ENCODE data around the gene MSTO1. TPM values are rescaled to one million over a fixed set of nuclear protein-coding genes. Genes with fewer than 3 reads are reported as not detected.
"Not testable (repeated sequence)": the region's sequence is repeated elsewhere in the genome, so short reads cannot be mapped to it uniquely, and the experiment has no call there.

Gene MSTO1
- polyA plus RNA-seq (2013, experiment 1 of 2; ENCODE audit: insufficient read length): 46.0 TPM
- polyA plus RNA-seq (2013, experiment 2 of 2; ENCODE audit: insufficient read length): 47.5 TPM

DNA sequence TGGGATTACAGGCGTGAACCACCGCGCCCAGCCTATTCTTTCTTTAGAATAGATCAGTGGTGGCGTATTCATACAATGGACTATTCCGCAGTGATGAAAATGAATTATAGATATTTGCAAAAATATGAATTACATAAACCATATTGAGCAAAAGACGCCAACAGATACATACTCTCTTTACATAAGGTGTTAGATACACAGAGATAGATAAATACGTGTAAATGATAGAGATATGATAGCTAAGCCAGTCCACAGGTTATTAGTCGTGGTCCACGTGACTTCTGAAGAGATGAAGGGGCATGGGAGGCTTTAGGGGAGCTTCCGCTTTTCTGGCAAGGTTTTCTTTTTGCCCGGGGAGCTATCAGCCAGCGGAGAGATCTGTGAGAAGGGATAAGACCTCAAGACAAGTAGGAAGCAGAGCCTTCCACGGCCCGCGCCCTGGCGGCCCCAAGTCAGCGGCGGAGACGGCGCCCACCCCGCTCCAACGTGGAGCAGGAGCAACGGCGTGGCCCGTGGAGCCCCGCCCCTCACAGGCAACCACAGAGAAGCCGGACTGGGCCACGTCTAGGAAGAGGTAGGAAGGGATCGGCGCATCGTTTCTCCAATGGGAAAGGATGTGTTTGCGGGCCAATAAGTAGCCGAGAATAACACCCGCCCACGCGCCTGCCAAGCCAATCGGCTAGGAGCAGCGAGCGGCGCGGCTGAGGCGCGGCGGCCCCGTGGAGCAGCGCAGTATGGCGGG is at the start of gene MSTO1:
Gene MSTO1, plus strand, starts transcription at position 704 of the 742 bp plus-strand sequence. Its CDS starts 31 bp downstream, at position 735.
- peak; percentile 98 for DNase-seq

DNA sequence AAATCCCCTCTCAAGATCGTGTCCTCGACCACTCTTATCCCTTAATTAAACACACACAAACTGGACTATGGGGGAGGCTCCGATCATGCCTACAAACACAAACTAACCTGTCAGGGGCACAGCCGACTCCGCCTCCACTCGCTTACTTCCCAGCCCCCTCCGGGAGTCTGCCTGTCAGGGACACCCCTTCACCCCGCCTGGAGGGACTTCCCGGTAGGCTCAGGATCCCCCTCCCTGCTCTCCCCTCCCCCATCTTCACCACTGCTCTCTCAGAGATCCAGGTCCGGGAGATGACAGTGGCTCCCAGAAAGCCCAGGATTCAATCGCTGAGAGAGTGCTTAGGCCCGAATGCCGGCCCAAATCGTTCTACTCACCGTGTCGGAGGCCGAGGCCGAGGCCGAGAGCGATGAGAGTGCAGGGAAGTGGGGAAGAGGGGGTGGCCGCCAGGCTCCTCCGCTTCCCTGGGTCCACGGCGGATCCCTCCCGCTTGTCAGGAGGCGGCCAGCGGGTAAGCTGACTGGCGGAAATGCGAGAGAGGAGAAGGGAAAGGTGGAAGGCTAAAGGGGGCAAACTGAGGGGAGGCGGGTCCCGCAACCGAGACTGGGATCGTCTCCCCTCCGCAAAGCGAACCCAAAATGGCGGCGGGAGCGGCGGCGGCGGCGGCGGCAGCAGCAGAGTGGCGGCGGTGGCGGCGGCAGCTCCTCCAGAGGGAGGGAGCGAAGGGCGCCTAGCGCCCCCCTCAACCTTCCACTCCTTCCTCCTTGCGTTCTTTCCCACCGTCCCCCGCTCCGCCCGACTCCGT is 48.0 kb upstream of the MSTO1 start:
- DNase-seq: not testable (repeated sequence)

DNA sequence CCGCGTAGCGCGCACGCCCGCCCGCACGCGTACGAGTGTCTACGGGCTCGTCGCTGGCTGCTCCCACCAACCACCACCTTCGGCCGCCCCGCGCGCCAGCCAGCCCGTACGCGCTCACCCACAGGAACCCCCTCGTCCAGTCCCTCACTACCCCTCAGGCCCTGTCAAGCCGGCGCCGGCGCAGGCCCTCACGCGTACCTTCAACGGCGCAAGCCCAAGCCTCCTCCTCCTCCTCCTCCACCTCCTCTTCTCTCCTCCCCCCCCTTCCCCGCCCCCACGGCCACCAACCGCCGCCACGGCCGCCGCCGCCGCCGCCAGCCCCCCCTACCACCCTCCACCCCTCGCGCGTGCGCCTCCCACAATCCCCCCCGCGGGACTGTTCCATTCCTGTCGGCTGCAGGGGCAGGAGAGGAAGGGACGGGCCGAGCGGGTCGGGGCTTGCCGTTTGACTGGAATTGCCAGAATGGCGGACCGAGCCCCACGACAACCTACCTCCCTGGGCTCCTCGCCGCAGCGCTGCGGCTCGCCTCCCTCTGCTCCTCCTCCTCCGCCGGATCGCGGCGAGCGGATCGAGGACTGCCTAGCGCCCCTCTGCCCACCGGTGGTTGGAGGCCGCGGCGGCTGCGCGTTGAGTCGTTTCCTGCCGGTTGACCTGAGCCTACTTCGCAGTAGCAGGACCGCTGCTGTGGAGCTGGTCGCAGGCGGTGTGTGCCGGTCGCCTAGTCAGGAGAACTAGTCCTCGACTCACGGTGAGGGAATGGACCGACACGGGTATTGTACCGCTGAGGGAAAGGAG is 47.2 kb upstream of the MSTO1 start, which contains the start of gene ASH1L:
Gene ASH1L, minus strand, starts transcription at position 223 of the 796 bp plus-strand sequence. CDS start 41,284 bp downstream, outside the sequence.
- peak; percentile 96 for DNase-seq

DNA sequence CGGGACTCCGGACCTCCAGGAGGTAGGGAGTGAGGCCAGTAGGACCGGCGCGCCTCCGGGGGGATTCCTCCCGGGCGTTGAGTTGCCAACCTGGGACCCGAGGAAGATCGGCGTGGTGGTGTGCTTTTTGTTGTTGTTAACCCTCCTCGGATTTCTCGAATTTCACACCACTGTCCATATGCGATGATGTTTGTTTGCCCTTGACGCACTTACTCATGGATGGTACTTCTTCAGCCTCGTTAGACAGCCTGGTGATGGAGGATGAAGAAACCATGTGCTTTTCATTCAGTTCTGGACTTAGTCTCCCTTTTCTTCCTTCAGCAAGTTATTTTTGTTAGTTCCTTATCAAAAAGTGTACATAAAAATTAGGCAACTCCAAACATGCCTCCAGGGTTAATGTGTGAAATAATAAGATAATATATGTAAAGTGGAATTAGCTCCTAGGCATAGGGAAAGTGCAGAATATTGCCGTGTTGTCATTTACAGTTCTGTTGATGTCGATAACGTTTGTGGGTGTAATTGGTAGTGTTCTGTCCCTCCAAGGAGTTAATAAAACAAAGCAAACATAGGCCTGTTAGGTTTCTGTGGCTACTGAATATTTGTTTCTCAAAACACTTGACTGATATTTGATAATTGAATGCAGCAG is 46.5 kb upstream of the MSTO1 start:
- DNase-seq: not testable (repeated sequence)

DNA sequence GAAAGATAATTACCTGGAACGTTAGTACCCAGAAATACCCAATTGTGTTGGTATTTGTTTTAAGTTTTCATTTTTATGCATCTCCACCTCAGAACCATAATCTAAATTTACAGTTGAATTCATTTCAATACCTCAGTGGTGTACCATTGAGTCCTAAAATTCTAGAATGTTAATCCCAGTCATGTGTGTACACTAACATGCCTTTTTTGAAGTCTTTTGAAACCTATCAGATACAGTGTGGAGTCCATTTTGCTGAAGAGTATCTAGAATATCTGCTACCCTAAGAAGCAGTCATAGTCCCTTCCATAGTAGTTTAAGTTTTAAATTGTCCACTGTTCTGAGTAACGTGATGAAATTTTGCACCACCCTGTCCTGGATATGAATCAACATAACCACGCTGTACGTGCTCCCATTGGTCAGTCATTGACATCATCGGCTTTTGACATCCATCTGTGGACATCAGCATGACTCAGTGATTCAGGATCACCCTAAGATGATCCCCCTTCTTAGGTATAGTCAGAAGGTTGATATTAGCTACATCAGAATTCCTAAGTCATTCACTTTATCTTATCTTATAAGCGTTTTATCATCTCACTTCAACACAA is 39.9 kb upstream of the MSTO1 start:
- DNase-seq: peak; percentile 12

DNA sequence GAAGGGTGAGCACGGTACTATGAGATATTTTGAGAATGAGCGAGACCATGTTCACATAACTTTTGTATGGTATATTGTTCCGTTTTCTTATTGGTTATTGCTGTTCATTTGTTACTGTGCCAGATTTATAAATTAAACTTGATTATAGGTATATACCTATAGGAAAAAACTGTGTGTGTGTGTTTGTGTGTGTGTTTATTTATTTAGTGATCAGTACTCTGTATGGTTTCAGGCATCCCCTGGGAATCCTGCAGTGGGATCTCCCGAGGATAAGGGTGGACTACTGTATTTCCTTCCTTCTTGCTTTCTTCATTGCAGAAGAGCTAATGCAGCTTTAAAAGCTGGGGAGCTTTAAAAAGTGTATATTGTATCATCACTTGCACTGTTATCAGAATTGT is 39.4 kb upstream of the MSTO1 start:
- no peak for DNase-seq

DNA sequence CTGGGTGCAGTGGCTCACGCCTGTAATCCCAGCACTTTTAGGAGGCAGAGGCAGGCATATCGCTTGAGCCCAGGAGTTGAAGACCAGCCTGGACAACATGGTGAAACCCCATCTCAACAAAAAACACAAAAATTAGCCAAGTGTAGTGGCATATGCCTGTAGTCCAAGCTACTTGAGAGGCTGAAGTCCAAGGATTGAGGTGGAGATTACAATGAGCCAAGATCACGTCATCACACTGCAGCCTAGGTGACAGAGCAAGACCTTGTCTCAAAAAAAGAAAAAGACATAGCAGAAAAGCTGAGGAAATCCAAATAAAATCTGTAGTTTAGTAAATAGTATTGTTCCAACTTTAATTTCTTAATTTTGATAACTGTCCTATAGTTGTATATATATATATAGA is 35.9 kb upstream of the MSTO1 start:
- no peak for DNase-seq

DNA sequence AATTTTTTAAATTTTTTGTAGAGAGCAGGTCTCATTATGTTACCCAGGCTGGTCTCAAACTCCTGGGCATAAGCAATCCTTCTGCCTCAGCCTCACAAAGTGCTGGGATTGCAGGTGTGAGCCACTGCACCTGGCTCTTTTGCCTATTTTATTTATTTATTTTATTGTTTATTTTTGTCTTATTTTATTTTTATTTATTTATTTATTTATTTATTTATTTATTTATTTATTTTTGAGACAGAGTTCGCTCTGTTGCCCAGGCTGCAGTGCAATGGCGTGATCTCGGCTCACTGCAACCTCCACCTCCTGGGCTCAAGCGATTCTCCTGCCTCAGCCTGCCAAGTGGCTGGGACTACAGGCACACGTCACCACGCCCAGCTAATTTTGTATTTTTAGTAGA is 34.4 kb upstream of the MSTO1 start:
- not testable (repeated sequence) for DNase-seq

DNA sequence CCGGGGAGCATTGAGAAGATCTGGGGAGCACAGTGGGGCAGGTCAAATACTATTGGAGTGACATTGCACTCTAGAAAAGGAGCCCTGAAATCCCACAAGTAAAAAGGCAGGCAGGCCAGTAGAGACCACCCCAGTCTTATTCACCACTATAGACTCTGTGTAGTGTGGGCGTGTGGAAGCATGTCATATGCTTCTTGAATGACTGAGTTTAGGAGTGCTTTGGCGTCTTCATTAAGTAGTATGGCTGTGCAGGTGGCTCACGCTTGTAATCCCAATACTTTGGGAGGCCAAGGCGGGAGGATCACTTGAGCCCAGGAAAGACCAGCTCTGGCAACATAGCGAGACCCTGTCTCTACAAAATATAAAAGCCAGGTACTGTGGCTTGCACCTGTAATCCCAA is 26.2 kb upstream of the MSTO1 start:
- DNase-seq: not testable (repeated sequence)

DNA sequence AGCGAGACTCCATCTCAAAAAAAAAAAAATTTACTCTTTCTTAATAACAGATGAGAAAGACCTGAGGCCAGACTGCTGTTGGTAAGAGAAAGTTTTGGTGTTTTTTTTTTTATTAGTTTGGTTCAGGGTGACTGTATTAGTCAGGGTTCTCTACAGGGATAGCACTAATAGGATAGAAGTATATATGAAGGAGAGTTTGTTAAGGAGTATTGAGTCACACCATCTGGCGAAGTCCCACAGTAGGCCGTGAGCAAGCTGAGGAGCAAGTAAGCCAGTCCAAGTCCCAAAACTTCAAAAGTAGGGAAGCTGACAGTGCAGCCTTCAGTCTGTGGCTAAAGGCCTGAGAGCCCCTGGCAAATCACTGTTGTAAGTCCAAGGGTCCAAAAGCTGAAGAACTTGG is 20.7 kb upstream of the MSTO1 start:
- DNase-seq: not testable (repeated sequence)

DNA sequence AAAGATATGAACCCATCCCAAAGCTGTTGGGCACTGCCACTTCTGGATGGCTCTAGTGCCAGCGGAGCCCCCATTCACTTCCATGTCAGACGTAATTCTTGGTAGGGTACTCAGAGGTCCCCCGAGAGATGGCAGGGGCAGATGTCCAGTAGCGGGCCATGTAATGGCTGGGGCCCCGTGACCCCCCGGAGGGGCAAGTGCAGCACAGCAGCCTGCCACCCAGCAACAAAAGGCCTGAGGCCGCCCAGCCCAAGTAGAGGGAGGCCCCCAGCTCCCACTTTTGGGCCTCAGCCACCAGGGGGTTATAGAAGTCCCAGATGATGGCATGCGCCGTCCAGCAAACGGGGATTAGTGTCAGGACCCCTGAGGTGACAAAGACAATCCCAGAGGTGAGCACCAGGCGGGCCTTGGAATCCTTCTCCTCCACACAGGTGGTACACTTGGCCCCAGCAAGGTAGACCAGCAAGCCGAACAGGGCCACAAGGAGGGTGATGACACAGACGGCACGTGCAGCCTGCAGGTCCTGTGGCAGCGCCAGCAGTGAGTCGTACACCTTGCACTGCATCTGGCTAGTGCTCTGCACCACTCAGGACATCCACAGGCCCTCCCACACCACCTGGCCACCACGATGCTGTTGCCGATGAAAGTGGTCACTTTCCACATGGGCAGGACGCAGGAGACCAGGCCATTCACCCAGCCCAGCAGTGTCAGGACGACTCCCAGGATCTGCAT is 19.3 kb upstream of the MSTO1 start:
- not testable (repeated sequence) for DNase-seq

DNA sequence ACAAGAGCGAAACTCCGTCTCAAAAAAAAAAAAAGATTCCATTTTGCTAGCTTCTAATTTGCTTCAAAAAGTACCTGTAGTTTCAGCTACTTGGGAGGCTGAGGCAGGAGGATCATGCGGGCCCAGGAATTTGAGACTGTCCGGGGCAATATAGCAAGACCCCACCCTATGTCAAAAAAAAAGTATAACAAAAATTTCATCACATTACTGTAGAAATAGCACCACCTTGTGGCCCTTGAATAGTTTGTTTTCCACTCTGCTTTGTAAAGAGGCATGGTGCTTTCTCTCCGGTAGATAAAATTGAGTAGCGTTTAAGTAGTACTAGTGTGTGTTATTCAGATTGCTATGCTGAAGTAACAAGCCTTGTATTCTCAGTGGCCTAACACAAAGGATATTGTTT is 18.2 kb upstream of the MSTO1 start:
- DNase-seq: peak; percentile 71

DNA sequence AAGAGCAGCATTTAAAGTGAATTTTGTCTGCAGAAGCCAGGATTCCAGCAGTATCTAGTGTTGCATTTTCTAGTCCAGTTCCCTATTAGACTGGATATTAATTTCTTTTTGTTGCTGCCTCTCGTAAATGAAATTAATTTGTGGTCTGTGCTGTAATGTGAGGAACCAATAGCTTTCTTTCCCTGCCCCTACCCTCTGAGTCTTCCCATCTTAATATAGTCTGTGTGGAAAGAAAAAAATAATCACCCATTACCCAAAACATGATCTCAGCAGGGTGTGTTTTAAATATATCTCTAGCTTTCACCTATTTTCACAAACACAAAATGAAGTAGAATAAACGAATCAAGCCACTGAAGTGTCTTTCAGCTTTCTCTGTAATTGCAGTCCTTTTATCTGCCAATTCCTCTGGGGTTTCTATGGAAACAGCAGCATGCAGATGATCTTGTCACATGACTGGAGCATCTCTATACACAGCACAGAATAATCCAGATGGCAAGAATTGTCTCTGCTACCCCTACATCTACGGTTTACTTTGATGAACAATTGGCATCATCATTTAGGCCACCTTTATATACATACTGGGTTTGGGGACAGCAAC is 14.0 kb upstream of the MSTO1 start:
- DNase-seq: not testable (repeated sequence)

DNA sequence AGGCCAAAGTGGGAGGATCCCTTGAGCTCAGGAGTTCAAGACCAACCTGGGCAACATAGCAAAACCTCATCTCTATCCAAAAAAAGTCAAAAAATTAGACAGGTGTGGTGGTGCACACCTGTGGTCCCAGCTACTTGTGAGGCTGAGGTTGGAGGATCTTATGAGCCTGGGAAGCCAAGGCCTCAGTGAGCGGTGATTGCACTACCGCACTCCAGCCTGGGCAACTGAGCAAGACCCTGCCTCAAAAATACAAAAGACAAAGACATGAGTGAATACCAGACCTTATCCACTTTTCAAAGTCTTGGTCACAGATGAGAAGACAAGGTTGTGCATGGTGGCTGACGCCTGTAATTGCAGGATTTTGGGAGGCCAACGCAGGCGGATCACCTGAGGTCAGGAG is 13.2 kb upstream of the MSTO1 start:
- no peak for DNase-seq

DNA sequence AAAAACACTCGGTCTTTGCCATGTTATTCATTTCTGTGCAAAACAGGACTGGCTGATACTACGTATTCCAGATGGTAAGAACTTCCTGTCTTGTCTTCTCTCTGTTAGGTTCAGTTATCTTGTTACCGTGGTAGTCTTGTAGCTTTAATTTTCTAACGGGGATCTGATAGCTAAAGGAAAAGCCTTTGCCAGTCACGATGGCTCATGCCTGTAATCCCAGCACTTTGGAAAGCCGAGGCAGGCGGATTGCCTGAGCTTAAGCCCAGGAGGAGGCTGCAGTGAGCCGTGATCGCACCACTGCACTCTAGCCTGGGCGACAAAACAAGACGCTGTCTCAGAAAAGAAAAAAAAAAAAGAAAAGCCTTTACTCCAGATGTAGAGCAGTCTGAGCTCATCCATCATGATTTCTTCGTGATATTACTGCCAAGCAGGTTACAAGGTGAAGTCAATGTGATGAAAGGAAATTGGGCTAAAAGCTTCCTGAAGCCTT is 11.1 kb upstream of the MSTO1 start:
- DNase-seq: peak; percentile 37

DNA sequence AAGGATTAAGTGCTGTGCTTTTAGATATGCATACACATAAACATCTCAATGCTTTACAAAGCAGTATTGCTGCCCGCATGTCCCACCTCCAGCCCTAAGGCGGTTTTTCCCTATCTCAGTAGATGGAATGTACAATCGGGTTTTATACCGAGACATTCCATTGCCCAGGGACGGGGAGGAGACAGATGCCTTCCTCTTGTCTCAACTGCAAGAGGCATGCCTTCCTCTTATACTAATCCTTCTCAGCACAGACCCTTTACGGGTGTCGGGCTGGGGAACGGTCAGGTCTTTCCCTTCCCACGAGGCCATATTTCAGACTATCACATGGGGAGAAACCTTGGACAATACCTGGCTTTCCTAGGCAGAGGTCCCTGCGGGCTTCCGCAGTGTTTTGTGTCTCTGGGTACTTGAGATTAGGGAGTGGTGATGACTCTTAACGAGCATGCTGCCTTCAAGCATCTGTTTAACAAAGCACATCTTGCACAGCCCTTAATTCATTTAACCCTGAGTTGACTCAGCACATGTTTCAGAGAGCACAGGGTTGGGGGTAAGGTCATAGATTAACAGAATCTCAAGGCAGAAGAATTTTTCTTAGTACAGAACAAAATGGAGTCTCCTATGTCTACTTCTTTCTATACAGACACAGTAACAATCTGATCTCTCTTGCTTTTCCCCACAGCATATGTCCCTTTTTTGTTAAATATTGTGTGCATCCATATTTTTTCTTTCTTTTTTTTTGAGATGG is 10.0 kb upstream of the MSTO1 start:
- DNase-seq: not testable (repeated sequence)

DNA sequence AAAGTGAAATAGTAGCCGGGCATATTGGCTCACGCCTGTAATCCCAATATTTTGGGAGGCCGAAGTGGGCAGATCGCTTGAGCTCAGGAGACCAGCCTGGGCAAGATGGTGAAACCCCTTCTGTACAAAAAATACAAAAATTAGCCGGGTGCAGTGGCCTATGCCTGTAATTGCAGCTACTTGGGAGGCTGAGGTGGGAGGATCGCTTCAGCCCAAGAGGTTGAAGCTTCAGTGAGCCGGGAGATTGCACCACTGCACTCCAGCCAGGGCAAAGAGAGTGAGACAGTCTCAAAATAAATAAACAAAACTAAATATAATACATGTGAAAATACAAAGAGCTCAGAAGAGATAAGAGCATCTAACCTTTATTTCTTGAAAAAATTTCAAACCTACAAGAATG is 2.3 kb upstream of the MSTO1 start:
- no peak for DNase-seq

DNA sequence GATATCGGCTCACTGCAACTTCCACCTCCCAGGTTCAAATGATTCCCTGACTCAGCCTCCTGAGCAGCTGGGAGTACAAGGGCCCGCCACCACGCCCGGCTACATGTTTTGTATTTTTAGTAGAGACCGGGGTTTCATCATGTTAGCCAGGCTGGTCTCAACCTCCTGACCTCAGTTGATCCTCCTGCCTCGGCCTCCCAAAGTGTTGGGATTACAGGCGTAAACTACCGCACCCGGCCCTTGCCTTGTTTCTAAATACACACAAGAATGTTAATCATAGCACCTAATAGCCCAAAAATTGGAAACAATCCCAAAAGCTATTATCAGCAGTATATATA is 1.2 kb upstream of the MSTO1 start:
- DNase-seq: no peak

DNA sequence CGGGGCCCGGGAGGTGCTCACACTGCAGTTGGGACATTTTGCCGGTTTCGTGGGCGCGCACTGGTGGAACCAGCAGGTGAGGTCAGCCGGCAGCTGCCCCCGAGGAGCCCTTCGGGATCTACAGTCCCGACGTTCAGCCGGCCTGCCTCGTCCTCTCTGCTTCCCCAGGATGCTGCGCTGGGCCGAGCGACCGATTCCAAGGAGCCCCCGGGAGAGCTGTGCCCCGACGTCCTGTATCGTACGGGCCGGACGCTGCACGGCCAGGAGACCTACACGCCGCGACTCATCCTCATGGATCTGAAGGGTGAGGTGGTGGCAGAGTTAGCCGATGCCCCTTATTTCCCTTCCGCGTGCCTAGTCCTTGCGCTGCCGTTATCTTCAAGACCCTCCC is 234 bp downstream of the MSTO1 start:
- DNase-seq: not testable (repeated sequence)

DNA sequence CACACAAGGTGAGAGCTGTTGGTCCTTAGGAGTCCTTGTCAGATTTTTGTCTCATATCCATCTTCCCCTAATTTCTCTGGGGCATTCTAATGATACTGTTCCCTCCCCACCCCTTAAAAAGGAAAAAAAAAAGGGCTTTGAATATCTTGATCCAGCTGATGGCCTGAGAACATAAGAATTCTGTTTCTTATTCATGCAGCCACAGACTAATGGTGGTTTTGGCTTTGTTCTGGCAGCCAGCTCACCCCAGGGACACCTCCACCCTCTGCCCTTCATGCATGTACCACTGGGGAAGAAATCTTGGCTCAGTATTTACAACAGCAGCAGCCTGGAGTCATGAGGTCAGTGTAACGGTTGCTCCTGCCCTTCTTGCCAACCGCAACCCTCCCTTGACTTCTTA is 3.2 kb downstream of the MSTO1 start:
- DNase-seq: not testable (repeated sequence)
